IMR-90 (cell line): ENCODE measurements around the gene SCFD2.

Source experiments
- CEBPB ChIP-seq: IDR thresholded peaks from 2 replicates; pipeline ENCODE4 v1.6.1; 2012; ENCODE audit warnings: low read depth, low read length, improper control_type of control experiment
- MAFK ChIP-seq: IDR thresholded peaks from 2 replicates; pipeline ENCODE4 v1.6.1; 2012; ENCODE audit warnings: low read depth, low read length, improper control_type of control experiment
- MAZ ChIP-seq: IDR thresholded peaks from 2 replicates; pipeline ENCODE4 v1.6.1; 2012; ENCODE audit warnings: low read depth, mild to moderate bottlenecking, low read length, improper control_type of control experiment, moderate library complexity, borderline replicate concordance
- MXI1 ChIP-seq: IDR thresholded peaks from 2 replicates; pipeline ENCODE4 v1.6.1; 2012; ENCODE audit warnings: low read depth, mild to moderate bottlenecking, low read length, moderate library complexity, borderline replicate concordance
- POLR2A ChIP-seq: IDR thresholded peaks from 2 replicates; pipeline ENCODE4 v1.6.1; 2012; ENCODE audit warnings: mild to moderate bottlenecking, low read depth, low read length
- TF ChIP-seq, protein P1 (sequence below): conservative IDR thresholded peaks from 2 replicates; pipeline ENCODE4 v1.5.1; 2012; ENCODE audit warnings: mild to moderate bottlenecking, low read depth, low read length, improper control_type of control experiment
- TF ChIP-seq, protein P2 (sequence below): fragments of 150-350 bp; IDR thresholded peaks from 2 replicates; pipeline ENCODE4 v1.6.1; 2016; ENCODE audit warnings: low read depth, mild to moderate bottlenecking, low read length, moderate library complexity, borderline replicate concordance
- TF ChIP-seq, protein P3 (sequence below): fragments of 150-350 bp; IDR thresholded peaks from 2 replicates; pipeline ENCODE4 v1.6.1; 2017; ENCODE audit warnings: mild to moderate bottlenecking, antibody characterized with exemption, low read length, low read depth

DNA sequence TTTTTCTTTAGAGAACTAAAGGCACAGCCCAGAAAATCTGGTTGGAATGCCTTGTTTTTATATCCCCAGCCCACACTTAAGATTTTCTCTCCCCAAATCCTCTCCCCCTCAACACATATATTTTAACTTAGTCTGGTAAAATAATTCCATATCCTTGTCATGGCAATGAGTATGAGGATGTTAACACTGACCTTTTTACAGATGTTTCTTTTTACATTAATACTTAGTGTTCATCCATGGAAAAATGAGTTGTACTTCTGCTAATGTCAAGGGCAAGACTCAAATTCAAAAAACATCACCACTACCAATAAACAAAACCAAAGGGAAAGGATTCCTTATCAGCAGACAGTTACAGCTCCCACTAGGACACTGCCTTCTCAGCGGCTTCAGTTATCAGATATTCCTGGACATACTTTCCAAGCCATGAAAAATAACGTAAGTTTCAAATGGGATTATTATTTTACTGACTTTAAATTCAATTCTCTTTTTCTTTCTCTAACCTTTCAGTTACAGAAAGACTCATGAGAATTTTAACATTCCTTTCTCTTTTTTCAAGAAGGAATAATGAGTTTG, 420.4 kb downstream of the SCFD2 start:
- TF ChIP-seq MAFK: no peak
- TF ChIP-seq, protein P1, sequence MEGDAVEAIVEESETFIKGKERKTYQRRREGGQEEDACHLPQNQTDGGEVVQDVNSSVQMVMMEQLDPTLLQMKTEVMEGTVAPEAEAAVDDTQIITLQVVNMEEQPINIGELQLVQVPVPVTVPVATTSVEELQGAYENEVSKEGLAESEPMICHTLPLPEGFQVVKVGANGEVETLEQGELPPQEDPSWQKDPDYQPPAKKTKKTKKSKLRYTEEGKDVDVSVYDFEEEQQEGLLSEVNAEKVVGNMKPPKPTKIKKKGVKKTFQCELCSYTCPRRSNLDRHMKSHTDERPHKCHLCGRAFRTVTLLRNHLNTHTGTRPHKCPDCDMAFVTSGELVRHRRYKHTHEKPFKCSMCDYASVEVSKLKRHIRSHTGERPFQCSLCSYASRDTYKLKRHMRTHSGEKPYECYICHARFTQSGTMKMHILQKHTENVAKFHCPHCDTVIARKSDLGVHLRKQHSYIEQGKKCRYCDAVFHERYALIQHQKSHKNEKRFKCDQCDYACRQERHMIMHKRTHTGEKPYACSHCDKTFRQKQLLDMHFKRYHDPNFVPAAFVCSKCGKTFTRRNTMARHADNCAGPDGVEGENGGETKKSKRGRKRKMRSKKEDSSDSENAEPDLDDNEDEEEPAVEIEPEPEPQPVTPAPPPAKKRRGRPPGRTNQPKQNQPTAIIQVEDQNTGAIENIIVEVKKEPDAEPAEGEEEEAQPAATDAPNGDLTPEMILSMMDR: no peak
- TF ChIP-seq, protein P2, sequence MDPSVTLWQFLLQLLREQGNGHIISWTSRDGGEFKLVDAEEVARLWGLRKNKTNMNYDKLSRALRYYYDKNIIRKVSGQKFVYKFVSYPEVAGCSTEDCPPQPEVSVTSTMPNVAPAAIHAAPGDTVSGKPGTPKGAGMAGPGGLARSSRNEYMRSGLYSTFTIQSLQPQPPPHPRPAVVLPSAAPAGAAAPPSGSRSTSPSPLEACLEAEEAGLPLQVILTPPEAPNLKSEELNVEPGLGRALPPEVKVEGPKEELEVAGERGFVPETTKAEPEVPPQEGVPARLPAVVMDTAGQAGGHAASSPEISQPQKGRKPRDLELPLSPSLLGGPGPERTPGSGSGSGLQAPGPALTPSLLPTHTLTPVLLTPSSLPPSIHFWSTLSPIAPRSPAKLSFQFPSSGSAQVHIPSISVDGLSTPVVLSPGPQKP: no peak
- no peak for TF ChIP-seq CEBPB
- TF ChIP-seq, protein P3, sequence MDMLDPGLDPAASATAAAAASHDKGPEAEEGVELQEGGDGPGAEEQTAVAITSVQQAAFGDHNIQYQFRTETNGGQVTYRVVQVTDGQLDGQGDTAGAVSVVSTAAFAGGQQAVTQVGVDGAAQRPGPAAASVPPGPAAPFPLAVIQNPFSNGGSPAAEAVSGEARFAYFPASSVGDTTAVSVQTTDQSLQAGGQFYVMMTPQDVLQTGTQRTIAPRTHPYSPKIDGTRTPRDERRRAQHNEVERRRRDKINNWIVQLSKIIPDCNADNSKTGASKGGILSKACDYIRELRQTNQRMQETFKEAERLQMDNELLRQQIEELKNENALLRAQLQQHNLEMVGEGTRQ: no peak
- no peak for TF ChIP-seq MAZ
- no peak for TF ChIP-seq MXI1
- TF ChIP-seq POLR2A: no peak
